ENCODE data around the gene PRSS16.
"Not testable (repeated sequence)": the region's sequence is repeated elsewhere in the genome, so short reads cannot be mapped to it uniquely, and the experiment has no call there.

PRSS16 gene

GRCh38 chr6:27247133-27247836, at the start of gene PRSS16:
TSS of gene PRSS16 (plus strand) at chr6:27247701. CDS start at chr6:27247738, 37 bp downstream.
- no peak for DNase-seq

DNA sequence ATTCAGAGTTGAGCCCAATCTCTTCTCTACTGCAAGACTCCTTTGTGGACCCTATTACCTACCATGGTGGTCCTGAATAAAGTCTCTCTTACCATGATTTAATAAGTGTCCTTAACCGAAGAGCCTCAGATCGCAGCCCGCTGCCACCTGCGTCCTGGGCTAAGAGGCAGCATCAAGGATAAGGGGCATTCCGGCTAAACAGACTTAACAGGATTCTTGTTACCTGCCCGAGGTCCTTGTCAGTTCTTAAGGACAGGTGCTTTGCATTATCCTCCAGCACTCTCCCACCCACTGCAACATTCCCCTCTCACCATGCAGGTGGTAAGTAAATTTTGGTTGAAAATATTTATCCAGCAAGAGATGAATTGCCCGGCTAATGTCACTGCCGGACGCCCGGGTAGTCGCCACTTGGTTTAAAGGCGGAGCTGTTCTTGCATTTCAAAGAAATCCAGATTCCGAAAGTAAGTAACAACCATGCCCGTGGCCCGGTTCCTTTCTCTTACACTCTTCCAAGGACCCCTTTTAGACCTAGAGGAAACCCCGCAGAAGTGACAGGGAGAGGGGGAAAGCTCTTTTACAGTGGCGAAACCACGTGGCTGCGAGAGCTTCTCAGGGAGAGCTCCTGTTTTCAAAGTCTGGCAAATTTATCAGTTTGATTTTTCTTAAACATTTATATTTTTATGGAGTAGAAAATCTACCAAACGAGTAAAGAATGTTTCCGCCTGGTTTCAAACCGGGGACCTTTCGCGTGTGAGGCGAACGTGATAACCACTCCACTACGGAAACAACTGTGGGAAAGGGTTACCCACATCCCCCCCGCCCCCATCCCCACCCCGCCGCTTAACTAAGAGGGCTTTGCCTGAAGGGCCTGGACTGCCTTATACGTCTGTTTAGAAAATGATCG, 41.9 kb upstream of the PRSS16 start:
- DNase-seq: peak; percentile 29

DNA sequence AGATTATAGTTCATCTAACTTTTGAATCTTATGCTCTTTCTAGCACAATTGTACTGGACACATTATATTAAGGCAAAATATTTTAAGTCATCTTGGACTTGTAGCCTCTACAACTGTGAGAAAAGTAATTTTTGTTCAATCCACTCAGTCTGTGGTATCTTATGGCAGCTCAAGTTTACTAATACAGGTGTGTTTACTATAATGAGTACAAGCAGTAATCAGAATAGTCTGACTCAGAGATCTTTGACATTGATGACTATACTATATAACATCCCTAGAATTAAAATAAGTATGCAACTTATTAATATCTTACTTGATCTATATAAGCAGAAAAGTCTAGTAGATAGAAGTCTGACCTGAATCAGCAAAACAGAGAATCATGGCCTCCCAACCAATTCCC, 40.7 kb upstream of the PRSS16 start:
- DNase-seq: no peak

DNA sequence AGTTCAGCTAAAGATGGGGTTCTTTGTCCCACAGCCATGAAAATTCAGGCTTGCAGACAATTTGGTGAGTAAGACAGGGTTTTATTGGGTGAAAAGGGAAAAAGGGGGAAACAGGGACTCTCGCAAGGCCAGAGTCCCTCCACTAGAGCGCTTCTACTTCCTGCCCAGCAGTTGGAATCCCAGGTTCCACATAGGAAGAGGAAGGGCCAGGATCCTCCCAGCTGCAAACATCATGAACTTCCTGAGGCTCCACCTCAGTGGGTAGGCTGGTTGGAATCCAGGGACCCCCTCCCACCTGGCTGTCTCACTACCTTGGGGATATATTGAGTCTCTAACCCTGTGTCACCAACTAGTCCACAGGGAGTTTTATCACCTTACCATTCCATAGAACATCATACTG, 39.5 kb upstream of the PRSS16 start:
- DNase-seq: no peak

DNA sequence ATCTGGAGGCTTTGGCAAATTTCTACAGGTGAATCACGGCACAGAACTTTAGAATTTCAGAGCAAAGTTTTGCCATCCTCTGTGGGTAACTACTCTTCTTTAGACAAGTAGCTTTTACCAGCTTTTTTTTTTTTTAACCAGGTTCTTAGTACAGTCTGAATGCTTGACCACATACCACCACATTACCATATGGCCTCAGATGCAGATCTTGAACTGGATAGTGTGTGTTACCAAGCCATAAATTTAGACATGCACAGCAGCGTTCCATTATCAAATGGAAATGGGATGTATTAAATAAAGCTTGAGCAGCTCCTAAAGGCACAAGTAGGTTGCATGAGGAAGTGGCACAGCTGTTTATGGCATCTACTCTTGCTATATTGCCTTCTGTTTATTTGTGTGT, 38.3 kb upstream of the PRSS16 start:
- no peak for DNase-seq

DNA sequence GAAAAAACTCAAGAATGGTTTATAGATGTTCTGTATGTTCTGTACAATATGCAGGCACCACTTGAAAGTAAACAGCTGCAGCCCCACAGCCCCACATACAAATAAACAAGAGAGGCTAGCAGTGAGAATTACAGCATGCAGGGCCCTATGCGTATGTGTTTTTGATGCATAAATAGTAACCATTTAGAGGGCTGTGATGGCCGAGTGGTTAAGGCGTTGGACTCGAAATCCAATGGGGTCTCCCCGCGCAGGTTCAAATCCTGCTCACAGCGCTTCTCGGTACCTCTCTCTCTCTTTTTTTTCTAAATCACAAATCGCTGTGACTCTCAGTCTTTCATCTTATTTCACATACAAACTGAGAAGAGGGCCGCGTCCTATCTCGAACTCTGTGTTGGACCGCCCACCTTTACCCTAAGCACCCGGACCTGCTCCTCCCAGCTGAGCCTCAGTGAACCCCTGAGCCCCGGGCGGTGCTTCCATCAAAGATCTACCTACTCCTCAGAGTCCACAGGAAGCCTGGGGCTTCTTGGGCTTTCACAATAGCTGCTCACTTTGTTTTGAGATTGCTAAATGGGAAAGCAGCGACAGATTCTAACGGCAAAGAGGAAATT, 37.7 kb upstream of the PRSS16 start:
- no peak for DNase-seq

DNA sequence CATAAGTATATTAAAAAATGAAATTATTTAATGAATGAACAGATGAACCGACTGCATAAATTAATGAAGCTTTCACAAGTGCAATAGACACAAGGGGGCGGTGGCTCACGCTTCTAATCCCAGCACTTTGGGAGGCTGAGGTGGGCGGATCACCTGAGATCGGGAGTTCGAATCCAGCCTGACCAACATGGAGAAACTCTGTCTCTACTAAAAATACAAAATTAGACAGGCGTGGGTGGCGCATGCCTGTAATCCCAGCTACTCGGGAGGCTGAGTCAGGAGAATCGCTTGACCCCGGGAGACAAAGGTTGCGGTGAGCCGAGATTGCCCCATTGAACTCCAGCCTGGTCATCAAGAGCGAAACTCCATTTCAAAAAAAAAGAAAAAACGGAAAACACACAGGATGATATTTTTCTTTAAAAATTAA, 34.4 kb upstream of the PRSS16 start:
- not testable (repeated sequence) for DNase-seq

DNA sequence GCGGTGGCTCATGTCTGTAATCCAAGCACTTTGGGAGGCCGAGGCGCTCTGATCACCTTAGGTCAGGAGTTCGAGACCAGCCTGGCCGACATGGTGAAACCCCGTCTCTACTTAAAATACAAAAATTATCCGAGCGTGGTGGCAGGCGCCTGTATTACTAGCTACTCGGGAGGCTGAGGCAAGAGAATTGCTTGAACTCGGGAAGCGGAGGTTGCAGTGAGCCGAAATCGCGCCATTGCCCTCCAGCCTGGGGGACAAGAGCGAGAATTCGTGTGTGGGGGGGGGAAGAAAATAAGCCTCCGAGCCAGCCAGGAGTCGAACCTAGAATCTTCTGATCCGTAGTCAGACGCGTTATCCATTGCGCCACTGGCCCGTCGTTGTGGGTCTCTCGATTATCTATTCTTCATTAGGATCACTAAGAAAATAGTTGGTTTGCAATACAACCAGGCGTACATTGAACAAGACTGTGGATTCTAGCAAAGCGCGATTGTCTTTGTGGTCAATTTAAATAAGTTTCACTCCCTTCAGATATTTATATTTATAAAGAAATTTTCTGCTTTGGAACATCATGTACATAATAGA, 33.9 kb upstream of the PRSS16 start:
- DNase-seq: no peak

GRCh38 chr6:27214126-27214601, 33.3 kb upstream of the PRSS16 start:
- no peak for DNase-seq

DNA sequence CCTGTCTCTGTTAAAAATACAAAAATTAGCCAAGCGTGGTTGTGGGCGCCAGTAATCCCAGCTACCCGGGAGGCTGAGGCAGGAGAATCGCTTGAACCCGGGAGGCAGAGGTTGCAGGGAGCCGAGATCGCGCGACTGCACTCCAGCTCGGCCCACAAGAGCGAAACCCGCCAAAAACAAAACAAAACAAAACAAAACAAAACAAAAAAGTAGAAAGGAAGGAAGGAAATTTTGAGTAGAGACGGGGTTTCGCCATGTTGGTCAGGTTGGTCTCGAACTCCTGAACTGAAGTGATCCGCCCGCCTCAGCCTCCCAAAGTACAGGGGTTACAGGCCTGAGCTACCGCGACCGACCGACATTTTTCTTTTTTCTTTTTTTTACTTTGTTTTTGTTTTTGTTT, 30.6 kb upstream of the PRSS16 start:
- DNase-seq: no peak

DNA sequence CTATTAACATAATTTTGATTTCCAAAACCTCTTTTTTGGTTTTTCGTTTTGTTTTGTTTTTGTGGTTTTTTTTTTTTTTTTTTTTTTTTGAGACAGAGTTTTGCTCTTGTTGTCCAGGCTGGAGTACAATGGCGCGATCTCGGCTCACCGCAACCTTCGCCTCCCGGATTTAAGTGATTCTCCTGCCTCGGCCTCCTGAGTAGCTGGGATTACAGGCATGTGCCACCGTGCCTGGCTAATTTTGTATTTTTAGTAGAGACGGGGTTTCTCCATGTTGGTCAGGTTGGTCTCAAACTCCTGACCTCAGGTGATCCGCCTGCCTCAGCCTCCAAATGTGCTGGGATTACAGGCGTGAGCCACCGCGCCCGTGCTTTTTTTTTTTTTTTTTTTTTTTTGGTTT, 24.5 kb upstream of the PRSS16 start:
- DNase-seq: not testable (repeated sequence)

DNA sequence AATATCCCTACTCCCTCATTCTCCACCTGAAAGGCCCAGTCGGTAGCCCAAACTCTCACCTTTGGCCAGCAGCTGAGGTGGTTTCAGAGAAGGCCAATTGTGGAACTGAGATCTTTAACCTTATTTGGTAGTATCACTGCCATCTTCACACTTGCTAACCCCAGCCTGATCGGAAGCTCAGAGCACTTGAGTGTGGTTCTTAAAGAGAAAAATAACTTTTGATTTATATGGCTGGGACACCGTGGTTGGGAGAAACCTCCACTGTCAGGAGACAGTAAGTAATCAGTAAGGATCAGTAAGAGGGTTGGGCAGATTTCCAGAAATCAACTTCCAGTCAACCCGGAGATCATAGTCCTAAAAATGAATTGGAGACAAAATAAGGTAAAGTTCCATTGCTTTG, 22.8 kb upstream of the PRSS16 start:
- no peak for DNase-seq

DNA sequence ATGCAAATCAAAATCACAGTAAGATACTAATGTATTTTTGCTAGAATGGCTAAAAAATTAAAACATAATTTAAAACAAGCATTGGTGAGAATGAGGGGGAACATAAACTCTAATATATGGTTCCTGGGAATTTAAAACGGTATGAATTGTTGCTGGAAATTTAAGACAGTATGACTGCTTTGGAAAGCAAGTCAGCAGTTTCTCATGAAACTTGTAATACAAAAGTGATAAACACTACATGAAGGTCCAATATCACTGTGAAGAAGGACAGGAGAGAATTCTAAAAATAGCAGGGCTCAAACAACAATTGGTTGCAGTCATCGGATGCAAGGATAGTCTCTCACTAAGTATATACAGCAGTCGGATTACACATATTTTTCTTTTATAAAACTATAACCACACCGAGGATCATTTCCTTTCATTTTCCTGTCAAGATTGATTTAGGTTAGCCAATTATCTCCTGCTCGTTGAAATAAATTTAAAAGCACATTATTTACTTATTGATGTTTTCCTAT, 18.5 kb upstream of the PRSS16 start:
- no peak for DNase-seq

- no peak for DNase-seq
Measured at GRCh38 chr6:27230758-27231111, 16.8 kb upstream of the PRSS16 start.

- DNase-seq: no peak
Measured at GRCh38 chr6:27234576-27234975, 12.9 kb upstream of the PRSS16 start.

DNA sequence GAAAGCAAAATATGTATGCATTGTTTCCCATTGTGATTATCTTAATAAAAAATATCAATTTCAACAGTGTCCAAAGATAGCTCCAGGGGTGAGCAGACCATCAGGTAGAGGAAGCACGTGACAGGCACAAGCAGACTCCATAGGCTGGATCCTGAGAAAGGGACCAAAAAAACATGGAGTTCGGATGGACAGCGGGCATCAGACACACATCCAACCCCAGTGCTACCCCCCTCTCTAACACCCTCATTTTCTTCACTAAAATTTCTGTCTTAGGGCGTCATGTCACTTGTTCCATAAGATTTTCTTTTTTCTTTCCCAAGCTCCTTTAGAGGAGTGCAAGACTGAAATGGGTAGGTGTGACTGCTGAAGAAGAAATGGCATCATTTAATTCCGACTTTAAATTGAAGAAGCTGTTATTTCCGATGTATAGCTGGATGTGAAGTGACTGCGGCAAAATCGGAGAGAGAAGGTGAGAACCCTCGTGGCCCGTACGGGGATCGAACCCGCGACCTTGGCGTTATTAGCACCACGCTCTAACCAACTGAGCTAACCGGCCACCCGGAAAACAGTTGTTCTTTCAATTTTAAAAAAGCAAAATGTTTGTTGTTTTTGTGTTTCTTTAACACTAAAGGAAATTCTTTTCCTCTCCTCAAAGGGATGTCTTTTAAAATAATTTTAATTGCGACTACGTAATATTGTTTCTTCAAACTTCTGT, 10.3 kb upstream of the PRSS16 start:
- DNase-seq: no peak

DNA sequence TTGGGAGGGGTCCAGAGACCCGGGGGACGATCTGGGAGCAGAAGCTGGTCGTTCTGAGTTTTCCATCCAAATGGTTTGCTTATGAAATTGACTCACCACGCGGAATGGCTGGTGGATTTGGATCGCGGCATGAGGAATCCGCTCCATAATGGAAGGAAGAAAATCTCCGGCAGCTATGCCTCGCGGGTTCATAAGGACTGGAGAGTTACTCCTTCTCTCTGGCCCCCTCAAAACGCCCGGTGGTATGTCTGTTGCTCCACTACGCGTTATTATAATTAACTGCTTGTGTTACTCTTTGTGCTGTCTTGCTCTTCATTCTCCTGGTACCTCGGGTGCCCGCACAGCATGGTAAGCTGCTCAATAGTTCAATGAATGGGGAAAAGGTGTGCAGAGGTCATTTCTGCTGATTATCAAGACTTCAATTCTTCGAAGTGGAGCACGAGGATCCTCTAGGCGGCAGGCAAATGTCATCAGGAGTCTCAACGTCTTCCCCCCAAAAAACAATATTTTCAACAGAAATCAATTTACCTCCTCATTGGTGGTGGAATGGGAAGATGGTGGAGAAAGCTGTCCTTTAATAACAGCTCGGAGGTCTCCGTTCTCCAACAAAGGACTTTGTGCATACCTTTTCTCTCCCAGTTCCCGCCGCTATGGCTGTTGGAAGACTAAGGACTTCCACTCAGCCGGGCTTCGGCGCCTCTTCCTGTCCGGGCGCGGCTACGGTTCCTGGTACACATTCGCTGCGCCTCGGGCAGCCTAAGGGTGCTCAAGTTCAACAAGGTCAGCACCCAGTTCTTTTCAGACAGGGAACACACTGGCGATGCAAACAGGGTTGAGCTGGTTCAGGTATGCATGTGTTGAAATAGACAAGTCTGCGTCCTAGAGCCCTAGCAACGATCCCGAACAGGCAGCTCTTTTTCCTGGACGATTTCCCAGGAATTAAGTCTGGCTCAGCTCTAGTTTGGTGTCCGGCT, 9.2 kb upstream of the PRSS16 start:
- no peak for DNase-seq

DNA sequence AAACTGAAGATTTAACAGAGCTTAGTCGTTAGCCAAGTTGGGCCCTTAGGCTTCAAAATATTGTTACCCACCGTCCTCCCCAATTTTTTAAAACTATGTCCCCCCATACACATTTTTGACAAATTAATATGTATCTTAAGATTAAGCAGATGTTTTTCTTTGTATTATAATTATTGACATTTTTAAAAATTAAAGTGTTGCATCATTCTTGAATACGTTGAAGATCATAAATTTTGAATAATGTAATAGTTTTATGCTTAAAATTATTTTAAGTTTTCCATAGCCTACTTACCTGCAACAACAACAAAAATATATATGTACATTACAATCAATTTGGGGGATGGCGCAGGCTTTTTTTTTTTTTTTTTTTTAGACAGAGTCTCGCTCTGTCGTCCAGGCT, 8.2 kb upstream of the PRSS16 start:
- no peak for DNase-seq

DNA sequence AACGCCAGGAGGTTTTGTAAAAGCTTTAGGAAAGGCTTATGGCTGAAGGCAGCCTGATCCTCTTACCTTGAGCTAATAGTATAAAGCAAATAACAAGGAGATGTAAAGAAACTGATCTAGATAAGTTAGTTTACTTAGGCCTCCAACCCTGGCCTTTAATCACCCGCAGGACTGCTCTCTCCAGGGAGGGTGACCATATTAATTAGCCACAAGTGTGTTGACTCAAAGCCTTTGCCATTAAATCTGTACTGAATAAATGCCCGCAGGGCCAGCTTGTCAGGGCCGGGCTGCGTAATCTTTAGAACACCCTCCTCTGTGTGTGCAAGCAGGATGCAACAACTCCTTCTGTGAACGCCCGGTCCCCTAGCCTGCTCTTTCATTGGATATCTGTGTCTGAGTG, 6.1 kb upstream of the PRSS16 start:
- DNase-seq: no peak

DNA sequence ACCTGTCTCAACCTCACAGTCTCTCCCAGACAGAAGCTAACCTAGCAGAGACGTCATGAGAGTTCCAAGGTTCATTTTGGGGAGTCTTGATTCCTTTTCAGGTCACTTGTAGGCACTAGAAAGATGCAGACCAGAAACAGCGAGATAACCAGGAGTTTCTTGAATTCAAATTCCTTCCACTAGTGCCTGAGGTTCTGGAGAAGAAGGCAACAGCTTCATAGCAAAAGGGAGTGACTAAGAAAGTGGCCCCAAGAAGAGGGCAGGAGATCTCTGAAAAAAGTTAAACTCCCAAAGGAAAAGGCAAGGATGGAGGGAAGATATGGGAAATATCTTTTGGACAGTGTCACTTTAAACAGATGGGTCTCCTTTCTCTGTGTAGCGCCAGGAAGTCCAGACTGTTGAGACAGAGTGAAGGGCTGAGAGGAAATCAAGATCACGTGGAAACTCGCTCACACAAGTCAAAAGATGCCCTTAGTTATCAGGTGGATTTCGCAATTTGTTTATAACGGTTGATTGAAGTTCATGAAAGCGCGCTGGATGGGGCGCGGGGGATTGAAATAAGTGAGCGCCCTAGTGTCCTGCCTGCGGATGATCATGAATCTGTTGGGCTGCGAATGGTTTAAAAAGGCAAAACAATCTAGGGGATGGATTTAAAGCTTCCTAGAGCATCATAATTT, 4.8 kb upstream of the PRSS16 start:
- DNase-seq: no peak

DNA sequence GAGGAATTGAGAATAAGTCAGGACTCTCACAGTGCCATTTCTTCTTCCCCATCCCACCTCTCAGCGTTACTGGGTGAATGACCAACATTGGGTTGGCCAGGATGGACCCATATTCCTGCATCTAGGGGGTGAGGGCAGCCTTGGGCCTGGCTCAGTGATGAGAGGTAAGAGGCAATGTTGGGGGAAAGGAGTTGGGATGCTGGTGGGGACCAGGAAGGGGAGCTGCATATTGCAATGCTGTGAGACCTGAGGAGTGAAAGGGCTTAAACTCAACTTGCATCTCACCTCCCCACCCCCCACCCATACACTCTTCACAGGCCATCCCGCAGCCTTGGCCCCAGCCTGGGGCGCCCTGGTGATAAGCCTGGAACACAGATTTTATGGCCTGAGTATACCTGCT, 1.3 kb downstream of the PRSS16 start:
- no peak for DNase-seq

Measured in right hindlimb (tissue), 1 donor.